ENCODE data around the gene COL23A1. TPM values are rescaled to one million over a fixed set of nuclear protein-coding genes. Genes with fewer than 3 reads are reported as not detected.

Gene COL23A1
- total and polyA plus RNA-seq, 2 of the 8 experiments (the other 6 are each of a cell fraction or from before 2014, with no cell fraction given): 3.1 to 4.7 TPM

GRCh38 chr5:178235588-178235974, 354.6 kb downstream of the COL23A1 start:
- Histone ChIP-seq H4K8ac (ENCODE audit: extremely low read depth, insufficient read depth, low read length) (no peak overlapping the region), H4K5ac (ENCODE audit: insufficient read length, low read depth, low read length) (no peak overlapping the region), H3K79me1 (ENCODE audit: low read depth, low read length) (peaks cover 11% of the 10 kb centered on the region), H3K27ac (ENCODE audit: low read depth, low read length) (no peak overlapping the region), H3K14ac (ENCODE audit: insufficient read length) (no peak overlapping the region), H2BK120ac (replicated peaks; ENCODE audit: low read depth, low read length) (no peak overlapping the region), H2AFZ (ENCODE audit: low read length) (no peak overlapping the region), H3K18ac (ENCODE audit: extremely low read depth, low read length) (no peak overlapping the region), H3K4me2 (ENCODE audit: insufficient read depth in 1 of 2, low read depth in 2 of 2, low read length in 2 of 2) (no peak overlapping the region), H3K23ac (ENCODE audit: insufficient read length) (no peak overlapping the region), H4K20me1 (replicated peaks in 1 of 2; ENCODE audit: control insufficient read depth in 1 of 2, insufficient read depth in 2 of 2, low read length in 2 of 2) (peaks cover 0 to 3% of the 10 kb centered on the region in 2 experiments), H4K91ac (replicated peaks; ENCODE audit: insufficient read length, low read length) (no peak overlapping the region), H3K56ac (replicated peaks; ENCODE audit: insufficient read length, low read depth, low read length) (no peak overlapping the region), H2BK12ac (ENCODE audit: low read depth, low read length) (no peak overlapping the region), H2AK5ac (ENCODE audit: low read depth, low read length) (no peak overlapping the region), H3K79me2 (ENCODE audit: control insufficient read depth in 1 of 2, insufficient read depth in 2 of 2, low read length in 2 of 2) (peaks cover 0 to 12% of the 10 kb centered on the region in 2 experiments; a peak in 2 of 4 replicates), H3K27me3 (replicated peaks in 1 of 4; ENCODE audit: control insufficient read depth in 3 of 4, extremely low read depth in 1 of 4, insufficient read depth in 3 of 4, low read length in 3 of 4) (no peaks in the 10 kb centered on the region), H3K9ac (replicated peaks in 1 of 4; ENCODE audit: extremely low read depth in 1 of 4, low read depth in 3 of 4, low read length in 3 of 4) (no peak overlapping the region), H3K23me2 (ENCODE audit: low read depth, low read length) (peaks cover 5% of the 10 kb centered on the region; the same call in 1 of the 2 replicates), H2BK20ac (ENCODE audit: low read length) (no peak overlapping the region), H2BK15ac (ENCODE audit: low read length) (no peak overlapping the region), H3K4ac (replicated peaks; ENCODE audit: insufficient read length, low read depth, low read length) (no peak overlapping the region), H2BK5ac (ENCODE audit: low read depth, low read length) (no peak overlapping the region), H3K4me3 (ENCODE audit: extremely low read depth in 1 of 4, insufficient read depth in 2 of 4, low read depth in 3 of 4, low read length in 4 of 4) (no peak overlapping the region), H3K4me1 (replicated peaks in 1 of 4; ENCODE audit: control insufficient read depth in 3 of 4, insufficient read depth in 4 of 4, low read length in 3 of 4) (peaks cover 0 to 19% (median 12%) of the 10 kb centered on the region in 4 experiments; a peak in 6 of 7 replicates), H3K9me3 (ENCODE audit: insufficient read depth in 2 of 2, low read depth in 1 of 2, low read length in 1 of 2) (no peaks in the 10 kb centered on the region), H3K36me3 (ENCODE audit: control insufficient read depth in 2 of 4, insufficient read depth in 4 of 4, low read length in 3 of 4) (peaks cover 0 to 7% (median 2%) of the 10 kb centered on the region in 4 experiments; a peak in 3 of 8 replicates)
- no peak for TF ChIP-seq JUN (IDR thresholded peaks at IDR 0.05; ENCODE audit: low read depth, low read length)
- TF ChIP-seq PHF8 (conservative IDR thresholded peaks at IDR 0.05; ENCODE audit: low read depth, low read length): no peak
- TF ChIP-seq BRCA1 (IDR thresholded peaks at IDR 0.05; ENCODE audit: low read depth, low read length): no peak
- TF ChIP-seq RBBP5 (IDR thresholded peaks at IDR 0.05; ENCODE audit: borderline replicate concordance, low read depth, low read length): no peak
- TF ChIP-seq KDM4A (IDR thresholded peaks at IDR 0.05; ENCODE audit: low read depth, low read length, severe bottlenecking): no peak
- TF ChIP-seq MAFK (IDR thresholded peaks at IDR 0.05; ENCODE audit: low read depth, low read length): no peak
- TF ChIP-seq USF2 (IDR thresholded peaks at IDR 0.05; ENCODE audit: low read length): no peak
- TF ChIP-seq TAF7 (optimal IDR thresholded peaks at IDR 0.05; ENCODE audit: borderline replicate concordance, low read depth, low read length): no peak
- TF ChIP-seq NANOG (IDR thresholded peaks at IDR 0.05; ENCODE audit: insufficient read depth, low read depth, low read length, poor library complexity, severe bottlenecking): no peak
- no peak for TF ChIP-seq SIX5 (IDR thresholded peaks at IDR 0.05; ENCODE audit: low read depth, low read length)
- no peak for TF ChIP-seq SIRT6 (IDR thresholded peaks at IDR 0.05; ENCODE audit: low read length)
- WGBS, 2 experiments (ENCODE audit: extremely low coverage in 1 of 2, insufficient coverage in 1 of 2, insufficient read length in 1 of 2, insufficient replicate concordance in 2 of 2, low coverage in 1 of 2, low lambda C conversion rate in 2 of 2, missing lambda C conversion rate in 1 of 2): 91% methylated on average over 3 of the region's 3 CpGs; no CpG with 5 or more reads in 1 of the 2 experiments
- DNase-seq (ENCODE audit: low read depth in 1 of 2, low spot score in 2 of 2) (no peak), FAIRE-seq (no peak)
- CTCF ChIA-PET (ENCODE audit: partially characterized antibody): interaction anchor here (0.8 to 2.6 kb wide), 23 partner anchors 8 to 351 kb away, joined by 3 to 20 read pairs (median 4); no protein-coding TSS in a partner anchor
- POLR2A ChIA-PET (ENCODE audit: partially characterized antibody): interaction anchor here (0.6 to 21.6 kb wide), 7 partner anchors 9 to 55 kb away, joined by 3 to 507 read pairs (median 3); partner anchors contain the start of gene HNRNPAB

All from H1 (cell line).